ENCODE measurements around the gene DUSP8.

Gene DUSP8

DNA sequence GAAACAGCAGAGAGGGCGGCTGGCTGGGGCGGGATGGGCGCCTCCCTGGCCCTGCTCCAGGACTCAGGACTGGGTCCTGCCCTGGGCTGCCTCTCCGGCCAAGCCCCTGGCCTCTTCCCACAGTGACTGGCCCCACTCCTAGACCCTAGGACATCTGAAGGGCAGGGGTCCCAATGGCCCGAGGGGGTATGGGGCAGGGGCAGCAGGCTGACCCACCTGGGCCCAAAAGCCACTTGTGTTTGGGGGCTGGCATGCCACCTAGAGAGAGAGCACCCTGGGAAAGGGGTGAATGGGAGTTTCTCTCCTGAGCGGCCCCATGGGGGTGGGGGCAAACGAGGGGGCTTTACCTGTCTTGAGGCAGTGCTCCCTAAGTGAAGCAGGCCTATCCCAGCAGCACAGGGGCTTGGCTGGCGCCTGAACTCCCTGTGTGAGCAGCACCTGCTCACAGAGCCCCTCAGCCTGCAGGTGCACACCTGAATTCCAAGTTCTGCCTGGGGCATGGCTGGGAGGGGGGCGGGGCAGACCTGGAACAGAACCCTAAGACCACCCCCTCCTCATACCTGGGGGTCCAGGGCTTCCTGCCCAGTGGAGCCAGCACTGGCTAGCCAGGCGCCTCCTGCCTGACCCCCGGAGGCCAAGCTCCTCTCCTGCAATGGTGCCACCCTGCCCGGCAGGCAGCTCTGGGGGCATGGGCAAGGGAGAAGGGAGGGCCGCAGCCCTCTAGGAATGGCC is 16.9 kb downstream of the DUSP8 start:
- no peak overlapping the region for H3K4me3 ChIP-seq (ENCODE audit: low read depth, low read length)
- TF ChIP-seq, protein P1, sequence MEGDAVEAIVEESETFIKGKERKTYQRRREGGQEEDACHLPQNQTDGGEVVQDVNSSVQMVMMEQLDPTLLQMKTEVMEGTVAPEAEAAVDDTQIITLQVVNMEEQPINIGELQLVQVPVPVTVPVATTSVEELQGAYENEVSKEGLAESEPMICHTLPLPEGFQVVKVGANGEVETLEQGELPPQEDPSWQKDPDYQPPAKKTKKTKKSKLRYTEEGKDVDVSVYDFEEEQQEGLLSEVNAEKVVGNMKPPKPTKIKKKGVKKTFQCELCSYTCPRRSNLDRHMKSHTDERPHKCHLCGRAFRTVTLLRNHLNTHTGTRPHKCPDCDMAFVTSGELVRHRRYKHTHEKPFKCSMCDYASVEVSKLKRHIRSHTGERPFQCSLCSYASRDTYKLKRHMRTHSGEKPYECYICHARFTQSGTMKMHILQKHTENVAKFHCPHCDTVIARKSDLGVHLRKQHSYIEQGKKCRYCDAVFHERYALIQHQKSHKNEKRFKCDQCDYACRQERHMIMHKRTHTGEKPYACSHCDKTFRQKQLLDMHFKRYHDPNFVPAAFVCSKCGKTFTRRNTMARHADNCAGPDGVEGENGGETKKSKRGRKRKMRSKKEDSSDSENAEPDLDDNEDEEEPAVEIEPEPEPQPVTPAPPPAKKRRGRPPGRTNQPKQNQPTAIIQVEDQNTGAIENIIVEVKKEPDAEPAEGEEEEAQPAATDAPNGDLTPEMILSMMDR (conservative IDR thresholded peaks at IDR 0.05; ENCODE audit: low read depth, low read length): no peak
- DNase-seq (ENCODE audit: low read depth): no peak

DNA sequence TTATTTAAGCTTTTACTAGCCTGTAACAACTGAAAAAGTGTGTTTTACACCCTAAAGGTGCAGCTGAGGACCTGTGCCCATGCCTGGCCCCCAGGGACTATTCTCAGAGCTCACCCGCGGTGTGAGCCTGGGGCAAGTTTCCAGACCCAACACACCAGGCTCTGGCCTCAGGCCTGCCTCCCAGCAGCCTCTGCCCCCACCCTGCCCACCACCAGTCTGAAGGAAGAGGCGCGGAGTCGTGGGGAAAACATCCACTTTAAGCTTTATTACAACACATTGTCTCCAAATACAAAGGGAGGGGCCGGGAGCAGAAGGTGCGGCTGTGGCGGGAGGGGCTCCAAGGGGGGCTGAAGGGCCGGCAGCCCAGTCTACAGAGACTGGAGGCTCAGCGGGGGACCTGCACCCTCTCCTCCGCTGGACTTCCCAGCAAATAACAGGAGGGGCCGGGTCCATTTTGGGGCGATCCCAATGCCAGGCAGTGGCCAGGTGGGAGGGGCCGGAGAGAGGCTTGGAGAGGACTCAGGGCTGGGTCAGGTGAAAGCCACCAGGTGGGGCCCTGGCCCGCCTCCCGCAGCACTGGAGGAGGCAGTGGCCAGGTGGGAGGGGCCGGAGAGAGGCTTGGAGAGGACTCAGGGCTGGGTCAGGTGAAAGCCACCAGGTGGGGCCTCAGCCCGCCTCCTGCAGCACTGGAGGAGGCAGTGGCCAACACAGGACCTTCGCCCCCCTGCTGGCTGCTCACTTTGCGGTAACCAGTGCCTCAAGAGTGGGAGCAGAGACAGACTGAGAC is 18.1 kb downstream of the DUSP8 start:
- TF ChIP-seq, protein P1 (conservative IDR thresholded peaks at IDR 0.05; ENCODE audit: low read depth, low read length): no peak
- DNase-seq (ENCODE audit: low read depth): no peak
- no peak overlapping the region for H3K4me3 ChIP-seq (ENCODE audit: low read depth, low read length)

DNA sequence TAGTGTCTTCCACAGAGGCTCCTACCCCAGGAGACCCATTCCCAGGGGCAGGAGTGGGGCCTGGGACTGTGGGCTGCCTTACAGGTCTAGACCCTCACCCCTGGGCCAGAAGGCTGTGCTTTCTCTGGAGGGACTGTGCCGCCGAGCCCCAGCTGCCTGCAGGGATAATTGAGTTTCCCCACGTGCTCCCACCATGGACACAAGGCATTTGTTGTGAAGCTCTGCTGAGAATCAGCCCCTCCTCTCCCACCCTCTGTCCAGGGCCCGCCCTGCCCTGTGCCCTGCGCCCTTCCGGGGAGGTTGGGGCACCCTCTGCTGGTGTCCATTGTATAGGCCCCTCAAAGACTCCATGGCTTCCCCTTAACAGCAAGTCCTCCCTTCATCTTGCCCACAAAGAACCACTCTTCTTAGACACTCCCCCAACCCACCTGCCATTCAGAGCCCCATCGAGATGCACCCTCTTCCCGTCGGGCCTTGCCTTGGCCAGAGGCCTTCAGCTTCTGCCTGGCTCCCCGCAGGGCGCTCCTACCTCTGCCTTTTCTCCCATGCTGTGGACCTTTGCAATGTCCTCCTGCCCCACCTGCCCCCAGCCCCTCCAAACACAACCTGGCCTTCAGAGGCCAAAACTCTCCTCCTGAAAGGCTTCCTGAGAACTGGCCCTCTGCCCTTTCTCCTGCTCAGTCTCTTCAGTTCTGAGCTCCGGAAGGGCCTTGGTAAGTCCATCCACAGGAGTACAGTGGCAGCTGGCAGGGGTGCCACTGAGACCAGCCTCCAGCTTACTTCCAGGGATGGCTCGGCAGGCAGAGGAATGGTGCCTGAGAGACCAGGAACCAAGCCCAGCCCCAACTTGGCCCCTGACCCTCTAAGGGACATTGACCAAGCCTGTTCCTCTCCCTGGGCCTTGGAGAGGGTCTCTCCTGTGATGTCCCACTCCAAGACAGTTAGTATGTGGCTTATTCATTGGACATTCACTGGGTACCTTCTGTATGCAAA is 22.4 kb downstream of the DUSP8 start:
- no peak for DNase-seq (ENCODE audit: low read depth)
- H3K4me3 ChIP-seq (ENCODE audit: low read depth, low read length): no peak overlapping the region
- TF ChIP-seq, protein P1 (conservative IDR thresholded peaks at IDR 0.05; ENCODE audit: low read depth, low read length): no peak

DNA sequence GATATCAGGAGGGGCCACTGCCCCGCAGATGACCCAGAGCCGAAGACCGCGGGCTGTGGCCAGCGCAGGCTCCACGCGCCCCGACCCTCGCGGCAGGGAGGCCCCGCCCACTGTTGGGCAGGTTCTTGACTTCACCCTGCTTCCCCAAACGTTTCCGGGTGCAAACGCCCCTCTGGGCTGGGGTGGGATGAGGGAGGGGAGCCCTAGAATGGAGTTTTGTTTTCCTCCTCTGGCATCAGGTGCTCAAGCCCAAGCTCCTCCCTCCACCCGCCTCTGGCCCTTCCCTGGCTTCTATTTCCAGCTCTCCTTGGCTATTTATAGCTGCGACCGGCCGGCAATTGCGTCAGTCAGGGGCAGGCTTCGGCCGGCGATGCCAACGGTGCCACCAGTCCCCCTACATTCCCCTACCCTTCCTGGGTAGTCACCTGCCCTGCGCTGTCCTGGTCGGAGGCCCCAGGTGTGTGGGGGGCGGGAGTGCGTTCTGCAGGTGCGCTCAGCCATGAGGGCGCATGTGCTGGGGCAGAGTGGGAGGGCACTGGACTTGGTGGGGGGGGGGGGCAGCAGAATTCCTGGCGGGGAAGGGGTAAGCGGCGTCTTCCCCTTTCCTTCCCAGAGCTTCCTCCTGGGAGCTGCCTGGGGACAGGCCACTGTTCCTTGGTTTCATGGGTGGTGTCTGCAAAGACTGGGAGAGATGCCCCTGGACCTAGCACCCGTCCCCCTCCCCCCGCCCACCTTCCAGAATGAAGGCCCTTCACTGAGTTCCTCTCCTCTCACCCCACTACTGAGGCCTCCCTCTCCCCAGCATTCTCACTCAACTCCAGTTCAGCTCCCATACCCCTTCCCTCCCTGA is 23.6 kb downstream of the DUSP8 start:
- no peak overlapping the region for H3K4me3 ChIP-seq (ENCODE audit: low read depth, low read length)
- TF ChIP-seq, protein P1 (conservative IDR thresholded peaks at IDR 0.05; ENCODE audit: low read depth, low read length): no peak
- peak; percentile 59 for DNase-seq (ENCODE audit: low read depth)

DNA sequence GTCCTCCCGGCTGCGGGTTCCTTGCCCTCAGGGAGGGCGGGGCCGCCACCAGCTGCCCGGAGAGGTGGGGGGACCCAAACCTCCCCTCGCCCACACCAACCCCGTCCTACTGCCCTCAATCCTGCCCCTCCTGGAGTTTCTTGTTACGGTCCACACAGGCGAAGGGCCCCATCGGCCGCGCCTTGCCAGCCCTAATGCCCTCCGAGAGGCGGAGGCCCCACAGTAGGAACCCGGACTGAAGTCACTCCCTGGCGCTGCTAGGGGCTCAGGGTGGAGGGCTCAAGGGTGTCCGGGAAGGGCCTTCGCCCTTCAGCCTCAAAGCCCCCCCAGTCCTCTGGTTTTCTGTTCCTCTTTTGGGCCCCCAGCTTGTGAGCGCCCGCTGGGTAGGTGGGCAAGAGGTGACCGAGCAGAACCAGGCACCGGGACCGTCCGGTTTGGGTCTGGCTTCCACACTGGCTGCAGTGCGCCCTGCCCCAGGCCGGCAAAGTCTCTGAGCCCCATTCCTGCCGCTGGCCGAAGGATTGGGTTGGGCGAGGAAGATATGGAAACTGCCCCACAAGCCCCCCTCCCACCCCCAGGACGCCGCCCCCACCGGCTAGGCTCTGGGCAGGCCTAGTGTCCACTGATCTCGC is 24.5 kb downstream of the DUSP8 start:
- TF ChIP-seq, protein P1 (conservative IDR thresholded peaks at IDR 0.05; ENCODE audit: low read depth, low read length): no peak
- no peak overlapping the region for H3K4me3 ChIP-seq (ENCODE audit: low read depth, low read length)
- no peak for DNase-seq (ENCODE audit: low read depth)
